Lower leg skin (tissue), 4 donors: ENCODE data around the gene GJB4. TPM values are rescaled to one million over a fixed set of nuclear protein-coding genes. Genes with fewer than 3 reads are reported as not detected.
"Not testable (repeated sequence)": the region's sequence is repeated elsewhere in the genome, so short reads cannot be mapped to it uniquely, and the experiment has no call there.

Source experiments
- DNase-seq, 2 donors: peaks; one replicate each; pipeline ENCODE4 v3.0.0-alpha.2; 2019; ENCODE audit warnings: low spot score in 2 of 2
- H3K4me3 ChIP-seq: fragments of 200-600 bp; sonication (generic); 2 replicates; pipeline ENCODE4 v1.5.1; 2017; ENCODE audit warnings: mild to moderate bottlenecking, low read depth; ENCODE audit not compliant: poor library complexity, severe bottlenecking
- CTCF ChIP-seq, 3 donors: fragments of 450-650 bp; IDR thresholded peaks; one replicate each; pipeline ENCODE4 v1.5.1; 2016; ENCODE audit warnings: antibody characterized with exemption in 3 of 3, mild to moderate bottlenecking in 3 of 3, moderate library complexity in 2 of 3
- POLR2A ChIP-seq, 2 donors: fragments of 450-650 bp; IDR thresholded peaks; one replicate each; pipeline ENCODE4 v1.6.1; 2016 to 2017; ENCODE audit warnings: antibody characterized with exemption in 2 of 2, mild to moderate bottlenecking in 1 of 2, moderate library complexity in 1 of 2
- WGBS, 2 donors: methylation state at CpG; one replicate each; pipeline ENCODE4 v1.1.5; 2018; 5-methylcytosine and 5-hydroxymethylcytosine counted together
- intact Hi-C: fragments of 100-400 bp; cut with DNase I; formaldehyde crosslinking; loops from one replicate; pipeline ENCODE4 v1.15.0; 2023; ENCODE audit warnings: low total_unique reads
- total RNA-seq, 4 donors: library from RNA; depleted of rRNA; stranded (reverse); fragments of >200 nt; gene quantifications; one replicate each; pipeline ENCODE4 v1.1.0, GENCODE V29; 2016

Gene GJB4
- total RNA-seq, 4 donors from 2014 or later, result 44.2 to 146 (median 55.8) TPM

GRCh38 chr1:34803770-34804169 is 44.2 kb downstream of the GJB4 start:
- WGBS, 2 donors, result 97 to 98% methylated on average over 3 of the region's 3 CpGs
- DNase-seq, result no peak
- TF ChIP-seq POLR2A (IDR thresholded peaks at IDR 0.05), result no peak
- no peak for TF ChIP-seq CTCF (IDR thresholded peaks at IDR 0.05)
- intact Hi-C loops, result no loop called here
- no peak overlapping the region for H3K4me3 ChIP-seq

GRCh38 chr1:34806396-34806795 is 46.9 kb downstream of the GJB4 start:
- WGBS, 2 donors, result 53 to 54% methylated on average over 3 of the region's 3 CpGs
- intact Hi-C loops, result no loop called here
- TF ChIP-seq CTCF (IDR thresholded peaks at IDR 0.05) (no peak), POLR2A (IDR thresholded peaks at IDR 0.05) (no peak)

GRCh38 chr1:34808051-34808810 is 48.7 kb downstream of the GJB4 start:
- TF ChIP-seq POLR2A (IDR thresholded peaks at IDR 0.05), result no peak
- TF ChIP-seq CTCF (IDR thresholded peaks at IDR 0.05), result no peak
- 59 to 80% methylated on average over 9 of the region's 9 CpGs for WGBS, 2 donors
- intact Hi-C loops, result no loop called here
- no peak for DNase-seq
- H3K4me3 ChIP-seq, result no peak overlapping the region

More at GRCh38 chr1:34806396-34806795, 46.9 kb downstream of the GJB4 start:
- no peak for DNase-seq
- H3K4me3 ChIP-seq, result no peak overlapping the region

GRCh38 chr1:34810781-34811180 is 51.2 kb downstream of the GJB4 start:
- H3K4me3 ChIP-seq, DNase-seq, intact Hi-C loops: not testable (repeated sequence)
- 95 to 97% methylated on average over 3 of the region's 3 CpGs for WGBS, 2 donors

Other genes with a start within 250 kb of the GJB4 start
- 100 to 1,000 TPM; 105 to 156 (median 134) TPM for gene GJB5, start 4.7 kb upstream of the GJB4 start, total RNA-seq
- 100 to 1,000 TPM; 204 to 314 (median 239) TPM for gene GJB3, start 21.5 kb downstream of the GJB4 start, total RNA-seq
- 10 to 100 TPM in 3 of 4 donors, 1 to 10 TPM in 1; 2.9 to 30.8 (median 12.8) TPM for gene GJA4, start 33.3 kb downstream of the GJB4 start, total RNA-seq
- gene SMIM12, start 100.0 kb downstream of the GJB4 start, total RNA-seq, result 10 to 100 TPM; 22.7 to 28.8 (median 25.7) TPM
- under 1 TPM in 2 of 4 donors, not detected in 2; 0.07 to 0.19 TPM for gene DLGAP3, start 169.9 kb downstream of the GJB4 start, total RNA-seq
- 10 to 100 TPM in 2 of 4 donors, 1 to 10 TPM in 2; 8.9 to 16.0 (median 12.5) TPM for gene TMEM35B, start 225.6 kb downstream of the GJB4 start, total RNA-seq